ENCODE data around the gene FAM222A.

Gene FAM222A

GRCh38 chr12:109711596-109712461 is 1.8 kb upstream of the FAM222A start:
- DNase-seq: peak; percentile 70

GRCh38 chr12:109714141-109714912 is 702 bp downstream of the FAM222A start:
- peak; percentile 95 for DNase-seq

- peak; percentile 70 for DNase-seq
Measured at GRCh38 chr12:109714913-109715244, 1.3 kb downstream of the FAM222A start.

- DNase-seq: peak; percentile 93
Measured at GRCh38 chr12:109715310-109716091, 1.9 kb downstream of the FAM222A start.

DNA sequence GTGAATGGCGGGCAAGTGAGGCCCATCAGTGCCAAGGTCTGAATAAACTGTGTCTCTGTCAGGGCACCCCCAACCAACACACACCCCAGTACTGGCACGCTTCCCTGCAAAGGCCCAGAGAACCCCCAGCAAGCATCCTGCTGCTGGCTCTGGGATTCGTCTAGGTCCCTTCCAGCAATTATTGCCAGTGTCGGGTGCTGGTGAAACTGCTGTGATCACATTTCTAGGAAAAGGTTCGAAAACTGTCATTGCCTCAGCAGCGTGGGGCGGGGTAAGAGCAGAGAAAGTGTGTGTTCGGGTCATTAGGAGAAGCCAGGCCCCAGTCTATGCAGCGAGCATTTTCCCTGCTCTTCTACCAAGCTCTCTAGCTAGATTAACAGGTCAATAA is 2.5 kb downstream of the FAM222A start:
- peak; percentile 48 for DNase-seq

DNA sequence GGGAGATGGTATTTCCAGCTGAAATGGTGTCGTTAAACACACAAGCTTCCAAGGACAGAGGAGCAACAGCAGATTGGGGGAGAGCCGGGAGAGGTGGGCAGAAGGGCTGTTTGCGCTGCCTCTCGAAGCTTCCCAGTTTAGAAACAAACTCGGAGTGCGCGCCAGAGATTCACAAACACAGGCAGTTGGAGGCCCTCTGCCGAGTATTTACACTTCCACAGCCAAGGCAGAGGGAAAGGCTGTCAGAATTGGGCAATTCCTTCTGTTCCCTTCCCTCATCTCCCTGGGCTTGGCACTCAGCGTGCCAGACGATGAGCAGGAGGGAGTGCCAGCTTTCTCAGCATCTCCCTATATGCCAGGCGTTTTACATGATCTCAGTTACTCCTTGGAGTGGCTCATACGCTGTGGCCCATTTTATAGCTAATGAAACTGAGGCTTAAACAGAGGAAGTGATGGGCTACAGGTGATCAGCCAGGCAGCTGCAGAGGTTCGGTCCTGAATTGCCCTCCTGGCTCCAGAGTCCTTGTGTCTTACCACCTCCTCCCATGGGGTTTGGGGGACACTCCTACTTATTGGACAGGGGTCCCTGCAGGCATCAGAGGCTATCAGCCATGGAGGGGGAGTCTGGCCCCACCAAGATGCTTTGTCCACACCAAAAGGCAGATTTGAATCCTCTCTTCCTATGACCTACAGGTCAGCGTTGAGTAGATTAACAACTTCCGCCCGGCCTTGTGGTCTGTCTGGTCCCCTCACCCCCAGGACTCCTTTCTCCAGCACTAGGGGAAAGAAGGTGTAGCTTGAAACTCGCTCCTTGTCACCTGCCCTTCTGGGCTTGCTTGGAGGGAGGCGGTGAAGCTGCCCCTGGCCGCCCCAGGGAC is 3.1 kb downstream of the FAM222A start:
- DNase-seq: no peak

DNA sequence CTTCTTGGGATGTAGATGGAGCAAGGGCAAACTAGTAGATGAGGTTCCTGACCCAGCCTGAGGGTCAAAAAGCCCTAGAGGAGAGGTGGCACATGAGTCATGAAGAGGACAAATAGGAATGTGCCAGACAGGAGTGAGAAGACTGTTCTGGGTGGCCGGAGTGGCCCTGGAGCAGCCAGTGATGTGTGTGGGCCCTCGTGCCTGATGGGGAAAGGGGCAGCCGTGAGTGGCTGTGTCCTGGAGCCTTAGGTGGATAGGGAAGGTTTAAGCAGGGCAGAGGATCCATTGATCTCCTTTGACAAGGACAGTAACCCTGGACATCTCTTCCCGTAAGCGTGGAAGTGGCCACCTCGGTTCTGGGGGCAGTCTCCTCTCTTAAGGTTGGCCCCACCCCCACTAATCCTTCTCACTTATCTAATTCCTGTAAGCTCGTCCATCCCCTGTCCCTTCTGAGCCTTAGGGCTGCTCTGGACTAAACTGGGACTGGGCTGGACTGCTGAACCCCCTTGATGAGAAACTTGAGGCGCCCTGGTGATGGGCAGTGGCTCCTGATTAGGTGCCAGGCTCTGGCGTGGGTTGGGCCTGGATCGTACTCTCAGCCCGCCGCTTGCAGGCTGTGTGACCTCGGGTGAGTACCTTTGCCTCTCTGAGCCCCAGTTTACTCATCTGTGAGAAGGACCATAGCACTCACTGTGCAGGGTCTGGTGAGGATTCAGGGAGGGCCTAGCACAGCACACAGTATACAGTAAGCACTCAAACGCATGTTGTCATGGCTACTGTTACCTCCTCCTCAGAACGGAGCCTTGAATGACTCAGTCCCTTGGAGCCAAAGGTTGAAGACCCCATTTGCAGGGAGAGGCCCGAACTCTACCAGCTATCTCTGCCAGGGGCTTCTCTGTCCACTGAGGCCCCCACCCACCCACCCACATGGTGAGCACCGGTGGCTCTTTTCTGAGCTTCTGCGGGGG is 4.0 kb downstream of the FAM222A start:
- peak; percentile 44 for DNase-seq

GRCh38 chr12:109718390-109718789 is 4.8 kb downstream of the FAM222A start:
- no peak for DNase-seq

DNA sequence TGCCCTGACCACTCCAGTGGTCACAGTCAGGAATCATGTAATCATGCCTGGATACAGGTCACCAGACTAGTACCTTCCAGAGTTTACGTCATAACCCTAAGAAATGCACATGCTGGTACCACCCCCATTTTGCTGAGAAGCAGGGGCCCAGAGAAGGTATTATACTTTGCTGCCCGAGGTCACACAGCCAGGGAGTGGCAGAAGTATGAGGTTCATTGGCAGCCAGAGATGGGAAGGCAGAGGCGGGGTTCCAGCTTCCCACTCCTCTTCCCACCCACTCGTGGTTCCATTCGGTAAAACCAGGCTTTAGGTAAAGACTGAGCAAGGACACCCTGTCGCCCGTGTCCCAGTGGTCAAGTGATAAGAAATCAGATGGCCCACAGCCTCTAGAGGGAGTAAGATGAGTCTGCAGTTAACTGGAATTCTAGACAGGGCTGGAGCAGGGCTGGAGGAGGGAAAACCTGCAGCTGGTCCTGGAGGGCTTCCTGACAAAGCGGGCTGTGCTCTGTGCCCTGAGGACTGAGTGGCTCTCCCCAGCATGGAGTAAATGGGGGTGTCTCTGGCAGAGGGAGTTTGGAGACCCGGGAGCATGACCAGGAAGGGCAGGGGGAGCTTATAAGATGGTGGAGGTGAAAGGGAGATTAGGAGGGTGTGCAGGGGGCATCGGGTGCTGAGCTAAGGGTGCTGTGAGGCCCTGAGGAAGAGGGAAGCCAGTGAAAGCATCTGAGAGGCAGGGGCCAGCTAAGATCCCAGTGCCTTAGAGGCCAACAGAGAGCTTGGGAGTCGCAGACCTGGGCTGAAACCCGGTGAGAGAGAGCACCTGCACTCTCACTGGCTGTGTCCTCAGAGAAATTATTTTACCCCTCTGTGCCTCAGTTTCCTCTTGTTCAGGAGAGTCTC is 5.7 kb downstream of the FAM222A start:
- DNase-seq: peak; percentile 42

GRCh38 chr12:109720152-109720856 is 6.7 kb downstream of the FAM222A start:
- DNase-seq: no peak

DNA sequence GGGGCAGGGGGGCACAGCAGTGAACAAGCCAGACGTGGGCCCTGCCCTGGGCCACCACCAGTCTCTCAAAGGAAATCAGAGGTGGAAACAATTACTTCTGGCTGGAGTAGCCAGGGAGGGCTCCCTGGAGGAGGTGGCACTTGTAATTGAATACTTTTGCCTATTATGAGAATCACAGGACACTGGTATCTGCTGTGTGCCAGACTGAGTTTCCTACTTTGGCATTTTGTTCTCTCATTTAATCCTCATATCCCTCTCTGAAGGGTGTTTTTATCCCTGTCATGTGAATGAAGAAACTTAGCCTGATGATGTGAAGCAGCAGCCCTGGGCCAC is 7.2 kb downstream of the FAM222A start:
- DNase-seq: no peak

- DNase-seq: no peak
Measured at GRCh38 chr12:109721276-109721675, 7.7 kb downstream of the FAM222A start.

DNA sequence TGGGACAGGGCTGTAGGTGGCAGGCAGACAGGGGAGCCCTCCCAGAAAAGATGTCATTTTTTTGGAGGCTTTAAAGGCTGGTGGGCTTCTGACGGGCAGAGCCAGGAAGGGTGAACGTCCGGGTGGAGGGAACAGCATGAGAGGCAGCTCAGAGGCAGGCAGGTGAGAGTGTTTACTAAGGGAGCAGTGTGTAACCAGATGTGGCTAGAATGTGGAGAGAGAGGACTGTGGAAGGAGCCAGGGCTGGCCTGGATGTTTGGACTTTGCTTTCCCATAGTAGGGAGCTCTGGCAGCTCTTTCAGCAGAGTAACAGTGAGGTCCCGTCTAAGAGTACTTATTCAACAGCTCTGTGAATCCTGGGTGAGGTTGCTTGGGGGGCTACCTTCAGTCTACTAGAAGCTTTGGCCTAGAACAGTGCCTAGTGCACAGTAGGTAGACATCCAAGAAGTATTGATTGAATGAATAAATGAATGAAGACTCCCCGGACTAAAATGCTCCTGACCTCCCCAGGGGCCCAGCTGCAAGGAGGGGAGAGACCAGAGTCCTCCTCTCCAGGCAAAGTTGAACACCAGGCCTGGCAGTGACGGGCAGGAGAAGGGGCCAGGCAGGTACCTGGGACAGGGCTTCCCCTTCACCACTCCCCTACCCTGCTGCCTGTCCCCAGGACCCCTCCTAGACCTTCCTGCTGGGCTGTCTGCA is 8.5 kb downstream of the FAM222A start:
- no peak for DNase-seq

GRCh38 chr12:109722721-109723094 is 9.1 kb downstream of the FAM222A start:
- no peak for DNase-seq

DNA sequence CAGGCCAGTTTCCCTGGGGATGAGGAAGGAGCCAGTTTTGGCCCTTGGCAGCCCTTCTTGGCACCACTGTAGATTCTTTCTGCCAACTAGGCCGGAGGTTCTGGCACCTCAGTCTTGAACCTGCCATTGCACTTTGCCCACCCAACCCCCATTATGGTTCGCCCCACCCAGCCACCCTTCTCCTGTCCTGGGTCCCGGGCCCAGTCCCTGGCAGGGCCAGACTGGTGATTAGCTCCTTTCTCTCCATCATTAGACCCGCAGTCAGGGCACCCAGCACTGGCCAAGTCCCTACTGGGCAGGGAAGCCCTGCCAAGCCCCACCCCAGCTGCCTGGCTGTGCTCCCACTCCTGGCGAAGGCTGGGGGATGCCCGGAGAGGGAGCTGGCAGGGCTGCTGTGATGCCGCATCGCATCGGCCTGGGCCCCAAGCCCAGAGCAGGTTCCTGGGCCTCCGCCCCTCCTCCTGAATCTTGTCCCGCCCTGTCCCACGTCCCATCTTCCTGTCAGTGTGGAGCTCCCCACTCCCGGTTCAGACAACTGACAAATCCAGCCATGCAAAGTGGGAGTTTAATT is 9.8 kb downstream of the FAM222A start:
- DNase-seq: no peak

- DNase-seq: no peak
Measured at GRCh38 chr12:109724321-109724892, 10.8 kb downstream of the FAM222A start.

DNA sequence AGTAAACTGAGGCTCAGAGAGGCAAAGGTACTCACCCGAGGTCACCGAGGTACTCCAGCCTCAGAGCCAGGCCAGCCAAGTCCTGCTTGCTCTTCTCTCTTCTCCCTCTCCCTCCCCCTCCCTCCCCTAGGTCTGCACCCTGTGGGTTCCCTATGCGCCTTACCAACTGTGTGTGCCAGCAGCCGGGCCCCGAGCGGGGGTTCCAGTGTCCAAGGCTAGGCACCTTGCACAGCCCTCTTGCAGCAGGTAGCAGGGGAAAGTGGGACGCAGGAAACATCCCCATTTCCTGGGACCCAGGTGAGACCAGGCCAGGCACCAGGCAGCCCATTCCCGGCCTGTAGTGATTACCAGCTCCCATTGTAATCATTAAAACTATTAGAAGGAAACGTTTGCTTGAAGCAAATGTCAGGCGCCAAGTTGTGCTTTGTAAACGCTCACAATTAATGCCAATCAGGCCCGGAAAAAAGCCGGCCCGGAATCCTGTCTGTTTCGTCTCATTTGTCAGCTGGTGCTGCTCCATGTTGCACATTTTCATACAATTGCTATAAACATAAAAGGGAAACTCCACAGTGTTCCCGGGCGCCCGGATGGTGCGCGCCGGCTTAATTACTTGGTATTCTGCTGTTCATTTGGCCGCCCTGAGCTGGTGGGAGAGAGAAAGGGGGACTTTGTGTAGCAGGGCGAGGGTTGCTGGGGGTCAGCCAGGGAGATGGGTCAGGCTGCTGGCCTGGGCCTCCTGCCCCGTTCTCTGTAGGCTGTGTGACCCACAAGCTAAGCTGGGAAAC is 11.9 kb downstream of the FAM222A start:
- no peak for DNase-seq

All from DMS53 (cell line).